Fibroblast of lung (primary cell): Measurements from ENCODE around the gene ADAMTS17.

Source experiments
- CTCF ChIP-seq, 2 donors: IDR thresholded peaks in 1 of 2; conservative IDR thresholded peaks in 1 of 2; 1 replicate in 1 of 2; 2 replicates in 1 of 2; pipeline ENCODE4 v1.5.1; 2011 to 2012; ENCODE audit warnings: low read length in 2 of 2, control low read depth in 1 of 2, inconsistent platforms in 1 of 2, low read depth in 1 of 2, mild to moderate bottlenecking in 1 of 2
- EZH2 ChIP-seq: IDR thresholded peaks from 2 replicates; pipeline ENCODE4 v1.5.1; 2012; ENCODE audit warnings: low read length, control low read depth, mild to moderate bottlenecking; ENCODE audit errors: missing control alignments

GRCh38 chr15:100256970-100257650 is 84.7 kb downstream of the ADAMTS17 start:
- TF ChIP-seq CTCF (conservative IDR thresholded peaks at IDR 0.05 in 1 of 2, IDR thresholded peaks at IDR 0.05 in 1 of 2; ENCODE audit: low read depth in 1 of 2, low read length in 2 of 2) (no peak), EZH2 (no peak)
